Body of pancreas (tissue), 4 donors: Measurements from ENCODE around the gene RANBP1.

Experiments
- CTCF ChIP-seq, 7 experiments: fragments of 450-650 bp in 4 of 7; fragments of 200-600 bp in 3 of 7; sonication (generic) in 3 of 7; IDR thresholded peaks; one replicate each; pipeline ENCODE4 v1.5.1; 2016 to 2019; ENCODE audit warnings: antibody characterized with exemption in 7 of 7
- POLR2A ChIP-seq, 3 donors: fragments of 450-650 bp; IDR thresholded peaks; one replicate each; pipeline ENCODE4 v1.6.1; 2016; ENCODE audit warnings: antibody characterized with exemption in 3 of 3, mild to moderate bottlenecking in 2 of 3

- peak in 5 of 7 experiments; percentile 10 to 54 (median 40) for TF ChIP-seq CTCF (IDR thresholded peaks at IDR 0.05)
- TF ChIP-seq POLR2A (IDR thresholded peaks at IDR 0.05) = no peak
Observed at GRCh38 chr22:20128902-20129746, 13.2 kb downstream of the RANBP1 start.
